ENCODE results near the gene NR3C1.

The NR3C1 gene

GRCh38 chr5:143268388-143268787 lies 135.1 kb downstream of the NR3C1 start:
- TF ChIP-seq EZH2phosphoT487 (IDR thresholded peaks at IDR 0.05; ENCODE audit: borderline replicate concordance, low read length) (no peak), CTCF (IDR thresholded peaks at IDR 0.05; ENCODE audit: low read depth, low read length, poor library complexity, severe bottlenecking) (no peak)
- Histone ChIP-seq H3F3A (ENCODE audit: control insufficient read depth, insufficient read depth) (no peaks in the 10 kb centered on the region), H3K9me3 (ENCODE audit: control insufficient read depth, insufficient read depth, low read length) (no peaks in the 10 kb centered on the region), H3K36me3 (ENCODE audit: control insufficient read depth, low read length) (no peaks in the 10 kb centered on the region), H3K4me3 (ENCODE audit: low read length) (no peak overlapping the region), H3K79me2 (ENCODE audit: control insufficient read depth, low read length) (no peaks in the 10 kb centered on the region), H3K27me3 (ENCODE audit: control insufficient read depth, low read length) (no peaks in the 10 kb centered on the region), H4K20me1 (ENCODE audit: control insufficient read depth, insufficient read depth, low read depth, low read length) (no peaks in the 10 kb centered on the region), H3K9me2 (replicated peaks; ENCODE audit: control insufficient read depth, low read length) (no peaks in the 10 kb centered on the region), H3K4me1 (ENCODE audit: control insufficient read depth, low read length) (no peaks in the 10 kb centered on the region), H3K4me2 (ENCODE audit: low read length) (no peak overlapping the region), H3K27ac (ENCODE audit: low read depth, low read length) (no peak overlapping the region)

GRCh38 chr5:143267186-143267585 lies 136.3 kb downstream of the NR3C1 start:
- Histone ChIP-seq H3K27me3 (ENCODE audit: control insufficient read depth, low read length) (no peaks in the 10 kb centered on the region), H3K4me3 (ENCODE audit: low read length) (no peak overlapping the region), H4K20me1 (ENCODE audit: control insufficient read depth, insufficient read depth, low read depth, low read length) (no peaks in the 10 kb centered on the region), H3K4me2 (ENCODE audit: low read length) (no peak overlapping the region), H3K9me2 (replicated peaks; ENCODE audit: control insufficient read depth, low read length) (no peaks in the 10 kb centered on the region), H3F3A (ENCODE audit: control insufficient read depth, insufficient read depth) (no peaks in the 10 kb centered on the region), H3K4me1 (ENCODE audit: control insufficient read depth, low read length) (no peaks in the 10 kb centered on the region), H3K27ac (ENCODE audit: low read depth, low read length) (no peak overlapping the region), H3K36me3 (ENCODE audit: control insufficient read depth, low read length) (no peaks in the 10 kb centered on the region), H3K79me2 (ENCODE audit: control insufficient read depth, low read length) (no peaks in the 10 kb centered on the region), H3K9me3 (ENCODE audit: control insufficient read depth, insufficient read depth, low read length) (no peaks in the 10 kb centered on the region)
- TF ChIP-seq EZH2phosphoT487 (IDR thresholded peaks at IDR 0.05; ENCODE audit: borderline replicate concordance, low read length) (no peak), CTCF (IDR thresholded peaks at IDR 0.05; ENCODE audit: low read depth, low read length, poor library complexity, severe bottlenecking) (no peak)

- Histone ChIP-seq H3K36me3 (ENCODE audit: control insufficient read depth, low read length) (no peaks in the 10 kb centered on the region), H3K4me3 (ENCODE audit: low read length) (no peak overlapping the region), H3K4me2 (ENCODE audit: low read length) (no peak overlapping the region), H3K9me2 (replicated peaks; ENCODE audit: control insufficient read depth, low read length) (no peaks in the 10 kb centered on the region), H3K27me3 (ENCODE audit: control insufficient read depth, low read length) (no peaks in the 10 kb centered on the region), H3K4me1 (ENCODE audit: control insufficient read depth, low read length) (no peaks in the 10 kb centered on the region), H3F3A (ENCODE audit: control insufficient read depth, insufficient read depth) (no peaks in the 10 kb centered on the region), H4K20me1 (ENCODE audit: control insufficient read depth, insufficient read depth, low read depth, low read length) (no peaks in the 10 kb centered on the region), H3K79me2 (ENCODE audit: control insufficient read depth, low read length) (no peaks in the 10 kb centered on the region), H3K27ac (ENCODE audit: low read depth, low read length) (no peak overlapping the region), H3K9me3 (ENCODE audit: control insufficient read depth, insufficient read depth, low read length) (no peaks in the 10 kb centered on the region)
- TF ChIP-seq CTCF (IDR thresholded peaks at IDR 0.05; ENCODE audit: low read depth, low read length, poor library complexity, severe bottlenecking) = no peak
- TF ChIP-seq EZH2phosphoT487 (IDR thresholded peaks at IDR 0.05; ENCODE audit: borderline replicate concordance, low read length) = no peak
Observed at GRCh38 chr5:143265995-143266394, 137.5 kb downstream of the NR3C1 start.
